Measurements from ENCODE around the gene BIN1.

The BIN1 gene

GRCh38 chr2:127091886-127092285 lies 15.1 kb downstream of the BIN1 start:
- in situ Hi-C loops (cut with MboI; ENCODE audit: low sequenced_read_pairs): no loop called here

GRCh38 chr2:127091148-127091547 lies 15.8 kb downstream of the BIN1 start:
- in situ Hi-C loops (cut with MboI; ENCODE audit: low sequenced_read_pairs): no loop called here

GRCh38 chr2:127090281-127091120 lies 16.5 kb downstream of the BIN1 start:
- in situ Hi-C loops (cut with MboI; ENCODE audit: low sequenced_read_pairs): no loop called here

GRCh38 chr2:127089478-127090235 lies 17.3 kb downstream of the BIN1 start:
- in situ Hi-C loops (cut with MboI; ENCODE audit: low sequenced_read_pairs): no loop called here

GRCh38 chr2:127088706-127089105 lies 18.2 kb downstream of the BIN1 start:
- in situ Hi-C loops (cut with MboI; ENCODE audit: low sequenced_read_pairs): no loop called here

- in situ Hi-C loops (cut with MboI; ENCODE audit: low sequenced_read_pairs): no loop called here
Measured at GRCh38 chr2:127087791-127088495, 19.0 kb downstream of the BIN1 start.

- in situ Hi-C loops (cut with MboI; ENCODE audit: low sequenced_read_pairs): no loop called here
Measured at GRCh38 chr2:127086990-127087790, 19.8 kb downstream of the BIN1 start.

GRCh38 chr2:127085317-127085681 lies 21.7 kb downstream of the BIN1 start:
- in situ Hi-C loops (cut with MboI; ENCODE audit: low sequenced_read_pairs): no loop called here

GRCh38 chr2:127084611-127085316 lies 22.2 kb downstream of the BIN1 start:
- in situ Hi-C loops (cut with MboI; ENCODE audit: low sequenced_read_pairs): no loop called here

- in situ Hi-C loops (cut with MboI; ENCODE audit: low sequenced_read_pairs): no loop called here
Measured at GRCh38 chr2:127083819-127084503, 23.0 kb downstream of the BIN1 start.

GRCh38 chr2:127082974-127083373 lies 24.0 kb downstream of the BIN1 start:
- in situ Hi-C loops (cut with MboI; ENCODE audit: low sequenced_read_pairs): no loop called here

- in situ Hi-C loops (cut with MboI; ENCODE audit: low sequenced_read_pairs): no loop called here
Measured at GRCh38 chr2:127081826-127082633, 24.9 kb downstream of the BIN1 start.

GRCh38 chr2:127080938-127081755 lies 25.8 kb downstream of the BIN1 start:
- in situ Hi-C loops (cut with MboI; ENCODE audit: low sequenced_read_pairs): no loop called here

GRCh38 chr2:127080226-127080937 lies 26.6 kb downstream of the BIN1 start:
- in situ Hi-C loops (cut with MboI; ENCODE audit: low sequenced_read_pairs): no loop called here

- in situ Hi-C loops (cut with MboI; ENCODE audit: low sequenced_read_pairs): no loop called here
Measured at GRCh38 chr2:127079358-127079920, 27.5 kb downstream of the BIN1 start.

GRCh38 chr2:127078666-127079270 lies 28.2 kb downstream of the BIN1 start:
- in situ Hi-C loops (cut with MboI; ENCODE audit: low sequenced_read_pairs): no loop called here

GRCh38 chr2:127078028-127078427 lies 28.9 kb downstream of the BIN1 start:
- in situ Hi-C loops (cut with MboI; ENCODE audit: low sequenced_read_pairs): no loop called here

Measured in HL-60/S4 (cell line).